Upper lobe of right lung (tissue), 1 donor: ENCODE results near the gene MORN3. TPM values are rescaled to one million over a fixed set of nuclear protein-coding genes. Genes with fewer than 3 reads are reported as not detected.

Experiments used
- ATAC-seq: fragments of 200-7000 bp; cut with Tn5 transposase; one replicate; pipeline ENCODE4 v1.9.1; 2020; ENCODE audit warnings: mild to moderate bottlenecking, moderate library complexity
- DNase-seq: peaks from one replicate; pipeline ENCODE4 v3.0.0-alpha.2; 2020
- H3K27ac ChIP-seq: fragments of 200-600 bp; one replicate; pipeline ENCODE4 v1.8.0; 2022
- H3K27me3 ChIP-seq: fragments of 200-600 bp; one replicate; pipeline ENCODE4 v1.8.0; 2022; ENCODE audit warnings: mild to moderate bottlenecking
- H3K36me3 ChIP-seq: fragments of 200-600 bp; one replicate; pipeline ENCODE4 v1.8.0; 2022
- H3K4me1 ChIP-seq: fragments of 200-600 bp; one replicate; pipeline ENCODE4 v1.8.0; 2022
- H3K4me3 ChIP-seq: fragments of 200-600 bp; one replicate; pipeline ENCODE4 v1.8.0; 2022; ENCODE audit warnings: mild to moderate bottlenecking
- H3K9me3 ChIP-seq: fragments of 200-600 bp; one replicate; pipeline ENCODE4 v1.8.0; 2022
- intact Hi-C: fragments of 100-400 bp; cut with DNase I; formaldehyde crosslinking; loops from one replicate; pipeline ENCODE4 v1.11.0; 2022
- total RNA-seq: library from RNA; stranded (reverse); fragmentation: NEBNext Ultra II Directional; extraction: Animal tissue kit (Norgen Biotek cat#: 25700); gene quantifications from one replicate; pipeline ENCODE4 v1.2.1, GENCODE V29; 2021
- TF ChIP-seq, protein P1 (sequence below): fragments of 200-600 bp; IDR thresholded peaks from one replicate; pipeline ENCODE4 v1.8.0; 2022; ENCODE audit warnings: antibody characterized with exemption
- donor health status: DM: no; HTN: yes; CAD: no; lungs with severe emphysema.

Gene MORN3
- total RNA-seq, 1 donor from 2014 or later = 0.67 TPM

DNA sequence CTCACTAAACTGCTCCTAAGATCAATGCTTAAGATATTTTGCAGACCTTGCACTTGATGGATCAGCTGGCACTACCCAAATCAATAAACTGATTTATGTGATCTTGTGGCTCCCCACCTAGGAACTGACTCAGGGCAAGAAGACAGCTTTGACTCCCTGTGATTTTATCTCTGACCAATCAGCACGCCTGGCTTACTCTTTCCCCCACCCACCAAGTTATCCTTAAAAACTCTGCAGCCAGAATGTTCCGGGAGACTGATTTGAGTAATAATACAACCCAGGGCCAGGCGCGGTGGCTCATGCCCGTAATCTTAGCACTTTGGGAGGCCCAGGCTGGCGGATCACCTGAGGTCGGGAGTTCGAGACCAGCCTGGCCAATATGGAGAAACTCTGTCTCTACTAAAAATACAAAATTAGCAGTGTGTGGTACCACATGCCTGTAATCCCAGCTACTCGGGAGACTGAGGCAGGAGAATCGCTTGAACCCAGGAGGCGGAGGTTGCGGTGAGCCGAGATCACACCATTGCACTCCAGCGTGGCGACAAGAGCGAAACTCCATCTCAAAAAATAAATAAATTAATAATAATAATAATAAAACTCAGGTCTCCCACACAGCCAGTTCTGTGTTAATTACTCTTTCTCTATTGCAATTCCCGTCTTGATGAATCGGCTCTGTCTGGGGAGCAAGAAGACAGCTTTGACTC is 12.0 kb downstream of the MORN3 start:
- TF ChIP-seq, protein P1, sequence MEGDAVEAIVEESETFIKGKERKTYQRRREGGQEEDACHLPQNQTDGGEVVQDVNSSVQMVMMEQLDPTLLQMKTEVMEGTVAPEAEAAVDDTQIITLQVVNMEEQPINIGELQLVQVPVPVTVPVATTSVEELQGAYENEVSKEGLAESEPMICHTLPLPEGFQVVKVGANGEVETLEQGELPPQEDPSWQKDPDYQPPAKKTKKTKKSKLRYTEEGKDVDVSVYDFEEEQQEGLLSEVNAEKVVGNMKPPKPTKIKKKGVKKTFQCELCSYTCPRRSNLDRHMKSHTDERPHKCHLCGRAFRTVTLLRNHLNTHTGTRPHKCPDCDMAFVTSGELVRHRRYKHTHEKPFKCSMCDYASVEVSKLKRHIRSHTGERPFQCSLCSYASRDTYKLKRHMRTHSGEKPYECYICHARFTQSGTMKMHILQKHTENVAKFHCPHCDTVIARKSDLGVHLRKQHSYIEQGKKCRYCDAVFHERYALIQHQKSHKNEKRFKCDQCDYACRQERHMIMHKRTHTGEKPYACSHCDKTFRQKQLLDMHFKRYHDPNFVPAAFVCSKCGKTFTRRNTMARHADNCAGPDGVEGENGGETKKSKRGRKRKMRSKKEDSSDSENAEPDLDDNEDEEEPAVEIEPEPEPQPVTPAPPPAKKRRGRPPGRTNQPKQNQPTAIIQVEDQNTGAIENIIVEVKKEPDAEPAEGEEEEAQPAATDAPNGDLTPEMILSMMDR = no peak
- H3K4me3 ChIP-seq = no peak overlapping the region
- H3K27ac ChIP-seq = no peak overlapping the region
- DNase-seq (no peak), ATAC-seq (no peak)
- H3K27me3 ChIP-seq = no peaks in the 10 kb centered on the region
- no peaks in the 10 kb centered on the region for H3K36me3 ChIP-seq
- intact Hi-C loops = no loop called here
- H3K9me3 ChIP-seq = no peaks in the 10 kb centered on the region
- peaks cover 8% of the 10 kb centered on the region for H3K4me1 ChIP-seq

DNA sequence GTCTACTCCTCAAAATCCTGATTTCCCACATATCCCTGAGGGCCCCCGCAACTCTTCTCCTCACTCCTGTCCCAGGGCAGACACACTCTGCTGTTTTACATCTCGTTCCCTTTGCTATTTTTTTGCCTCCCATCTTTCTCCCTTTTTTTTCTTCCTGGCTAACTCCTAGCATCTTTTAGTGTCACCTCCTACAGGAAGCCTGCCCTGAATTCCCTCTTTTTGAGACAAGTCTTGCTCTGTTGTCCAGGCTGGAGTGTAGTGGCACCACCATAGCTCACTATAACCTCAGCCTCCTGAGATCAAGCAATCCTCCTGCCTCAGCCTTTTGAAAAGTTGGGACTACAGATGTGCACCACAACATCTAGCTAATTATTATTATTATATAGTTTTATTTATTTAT is 13.3 kb downstream of the MORN3 start:
- peaks cover 8% of the 10 kb centered on the region for H3K4me1 ChIP-seq
- H3K36me3 ChIP-seq = no peaks in the 10 kb centered on the region
- no peak for ATAC-seq
- H3K9me3 ChIP-seq = no peaks in the 10 kb centered on the region
- H3K27ac ChIP-seq = no peak overlapping the region
- H3K27me3 ChIP-seq = no peaks in the 10 kb centered on the region
- DNase-seq = no peak
- intact Hi-C loops = no loop called here
- H3K4me3 ChIP-seq = no peak overlapping the region
- TF ChIP-seq, protein P1 = no peak

DNA sequence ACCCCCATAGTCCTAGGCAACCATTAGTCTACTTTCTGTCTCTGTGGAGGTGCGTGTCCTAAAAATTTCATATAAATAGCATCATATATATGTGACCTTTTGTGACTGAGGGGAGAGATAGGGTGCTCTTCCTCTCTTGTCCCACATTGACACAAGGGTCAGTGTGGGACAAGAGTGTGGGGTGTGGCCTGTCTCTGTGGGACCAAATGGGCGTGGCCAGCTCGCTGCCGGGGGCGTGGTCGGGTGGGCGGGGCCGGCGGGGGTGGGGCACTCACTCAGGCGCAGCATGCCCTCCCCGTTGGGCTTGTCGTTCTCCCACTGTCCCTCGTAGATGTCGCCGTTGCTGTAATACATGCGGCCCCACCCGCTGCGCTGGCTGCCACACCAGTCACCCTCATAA is 15.5 kb downstream of the MORN3 start:
- TF ChIP-seq, protein P1 = no peak
- no peak for ATAC-seq
- no peak overlapping the region for H3K4me3 ChIP-seq

DNA sequence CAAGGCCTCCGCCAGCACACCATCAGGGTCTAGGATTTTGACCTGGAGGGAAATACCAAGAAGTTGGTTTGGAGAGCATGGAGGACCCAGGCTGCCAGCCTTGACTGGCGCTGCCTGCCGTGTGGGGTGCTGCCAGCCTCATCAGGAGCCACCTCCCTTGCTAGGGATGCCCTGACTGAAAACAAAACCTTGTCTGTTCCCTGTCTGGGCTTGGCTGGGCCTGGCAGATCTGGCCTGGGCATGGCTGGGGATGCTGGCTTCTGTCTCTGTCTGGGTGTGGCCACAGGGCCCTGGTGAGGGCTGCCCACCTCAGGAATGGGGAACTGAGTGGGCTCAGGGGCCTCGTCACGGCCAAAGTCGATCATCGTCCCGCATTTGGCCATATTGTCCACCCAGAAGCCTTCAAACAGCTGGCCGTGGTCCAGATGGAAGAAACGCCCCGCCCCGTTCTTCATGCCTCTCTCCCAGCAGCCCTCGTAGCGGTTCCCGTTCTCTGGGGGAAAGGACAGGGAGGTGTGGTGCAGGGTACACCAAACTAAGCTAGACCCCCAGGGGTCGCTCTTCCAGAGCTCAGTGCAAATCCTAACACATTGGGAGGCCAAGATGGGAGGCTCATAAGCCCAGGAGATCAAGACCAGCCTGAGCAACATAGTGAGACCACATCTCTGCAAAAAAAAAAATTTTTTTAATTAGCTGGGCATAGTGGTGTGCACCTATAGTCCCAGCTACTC is 16.5 kb downstream of the MORN3 start:
- H3K27ac ChIP-seq = no peak overlapping the region
- DNase-seq (no peak), ATAC-seq (no peak)
- peaks cover 7% of the 10 kb centered on the region for H3K4me1 ChIP-seq
- no peak overlapping the region for H3K4me3 ChIP-seq
- no peaks in the 10 kb centered on the region for H3K27me3 ChIP-seq
- TF ChIP-seq, protein P1 = no peak
- H3K36me3 ChIP-seq = no peaks in the 10 kb centered on the region
- no peaks in the 10 kb centered on the region for H3K9me3 ChIP-seq
- intact Hi-C loops = no loop called here

More for the DNA sequence above, 15.5 kb downstream of the MORN3 start:
- H3K9me3 ChIP-seq = no peaks in the 10 kb centered on the region
- intact Hi-C loops = no loop called here
- H3K36me3 ChIP-seq = no peaks in the 10 kb centered on the region
- no peak overlapping the region for H3K27ac ChIP-seq
- H3K4me1 ChIP-seq = peaks cover 6% of the 10 kb centered on the region
- no peak for DNase-seq
- H3K27me3 ChIP-seq = no peaks in the 10 kb centered on the region

DNA sequence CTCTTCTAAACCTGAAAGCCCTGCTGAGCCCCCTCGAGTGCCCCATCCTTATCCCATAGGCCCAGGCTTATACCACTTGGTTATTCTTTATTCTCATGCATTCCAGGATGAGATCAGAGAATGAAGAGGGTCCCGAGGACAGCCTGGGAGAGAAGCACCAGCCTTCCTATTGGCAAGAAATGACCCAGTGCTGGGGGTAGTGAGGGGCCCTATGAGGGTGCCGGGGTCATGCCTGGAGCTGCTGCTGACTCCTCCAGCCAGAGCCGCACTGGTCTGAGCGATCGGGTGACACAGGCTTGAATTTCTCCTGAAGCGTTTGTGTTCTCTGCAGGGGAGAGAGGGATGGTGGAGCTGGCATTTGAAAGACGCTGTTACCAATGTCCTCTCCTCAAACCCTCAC is 18.1 kb downstream of the MORN3 start:
- ATAC-seq = no peak

More for the DNA sequence above, 18.1 kb downstream of the MORN3 start:
- Histone ChIP-seq H3K4me3 (no peak overlapping the region), H3K4me1 (peaks cover 7% of the 10 kb centered on the region), H3K9me3 (no peaks in the 10 kb centered on the region), H3K27ac (no peak overlapping the region), H3K36me3 (no peaks in the 10 kb centered on the region), H3K27me3 (no peaks in the 10 kb centered on the region)
- intact Hi-C loops = no loop called here
- DNase-seq = no peak
- TF ChIP-seq, protein P1 = no peak
